Inflammatory macrophage treated with lipopolysaccharide for 1 hour (primary cell): ENCODE measurements around the gene DAPK2.
"Not testable (repeated sequence)": the region's sequence is repeated elsewhere in the genome, so short reads cannot be mapped to it uniquely, and the experiment has no call there.

Experiments
- DNase-seq, 2 donors: peaks; one replicate each; pipeline ENCODE4 v3.0.0-alpha.2; 2020 to 2022

DAPK2 gene

GRCh38 chr15:64046421-64047153, at the start of gene DAPK2:
Gene DAPK2 (minus strand): TSS chr15:64046485. CDS start chr15:64040261, 6,224 bp downstream.
- DNase-seq: peak; percentile 50 to 67

DNA sequence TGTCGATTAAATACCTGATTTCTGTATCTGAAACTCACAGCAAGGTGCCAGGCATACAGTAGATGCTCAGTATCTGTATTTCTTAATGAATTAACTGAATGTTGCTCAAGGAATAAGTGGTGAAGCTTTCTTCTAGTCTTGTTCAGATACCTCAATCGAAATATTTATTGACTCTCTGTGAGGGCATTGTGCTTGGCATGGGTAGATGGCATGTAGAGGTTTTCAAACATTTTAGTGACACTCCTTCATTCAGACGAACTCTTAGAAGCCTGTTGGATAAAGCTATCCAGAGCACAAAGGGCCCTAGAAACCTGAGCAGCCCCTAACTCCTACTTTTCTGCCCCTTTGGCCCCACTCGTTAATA, 49.1 kb upstream of the DAPK2 start:
- DNase-seq: no peak

DNA sequence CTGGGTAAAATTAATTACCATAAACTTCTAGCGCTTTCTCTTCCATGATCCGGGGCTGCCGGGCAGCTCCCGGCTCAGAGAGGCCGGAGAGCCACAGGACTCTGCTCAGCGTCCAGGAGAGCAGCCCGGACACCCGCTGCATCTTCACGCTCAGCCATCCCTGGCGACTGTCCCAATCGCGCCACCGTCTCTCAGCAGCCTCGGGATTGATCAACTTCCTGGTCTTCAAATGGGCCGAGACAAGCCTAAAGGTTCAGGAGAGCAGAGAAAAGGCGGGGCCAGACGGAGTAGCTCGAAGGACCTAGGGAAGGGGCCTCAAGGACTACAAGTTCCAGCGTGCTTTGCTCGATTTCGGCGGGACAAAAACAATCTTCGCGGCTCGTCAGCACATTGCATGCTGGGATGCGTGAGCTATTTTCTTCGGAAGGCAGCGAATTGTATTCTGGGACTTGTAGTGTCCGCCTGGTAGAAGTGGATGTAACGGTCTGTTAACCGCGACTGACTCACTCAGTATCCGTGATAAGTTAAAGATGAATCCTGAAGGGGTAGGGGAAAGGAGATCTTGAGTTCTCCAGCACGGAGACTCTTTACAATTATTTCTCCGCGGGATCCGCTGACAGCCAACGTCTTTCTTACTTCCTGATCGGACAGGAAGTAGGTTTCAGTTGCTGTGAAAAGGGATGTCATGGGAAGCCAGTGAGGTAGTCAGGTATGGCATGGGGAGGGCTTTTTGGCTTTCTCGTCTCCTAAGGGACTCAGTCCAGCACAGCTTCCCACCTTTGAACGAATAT, 47.5 kb upstream of the DAPK2 start, which contains the start of gene CIAO2A:
Gene CIAO2A (minus strand): TSS at position 212 of the 791 bp plus-strand sequence. CDS start 70 bp downstream, at position 142.
- DNase-seq: peak; percentile 99 to 100

DNA sequence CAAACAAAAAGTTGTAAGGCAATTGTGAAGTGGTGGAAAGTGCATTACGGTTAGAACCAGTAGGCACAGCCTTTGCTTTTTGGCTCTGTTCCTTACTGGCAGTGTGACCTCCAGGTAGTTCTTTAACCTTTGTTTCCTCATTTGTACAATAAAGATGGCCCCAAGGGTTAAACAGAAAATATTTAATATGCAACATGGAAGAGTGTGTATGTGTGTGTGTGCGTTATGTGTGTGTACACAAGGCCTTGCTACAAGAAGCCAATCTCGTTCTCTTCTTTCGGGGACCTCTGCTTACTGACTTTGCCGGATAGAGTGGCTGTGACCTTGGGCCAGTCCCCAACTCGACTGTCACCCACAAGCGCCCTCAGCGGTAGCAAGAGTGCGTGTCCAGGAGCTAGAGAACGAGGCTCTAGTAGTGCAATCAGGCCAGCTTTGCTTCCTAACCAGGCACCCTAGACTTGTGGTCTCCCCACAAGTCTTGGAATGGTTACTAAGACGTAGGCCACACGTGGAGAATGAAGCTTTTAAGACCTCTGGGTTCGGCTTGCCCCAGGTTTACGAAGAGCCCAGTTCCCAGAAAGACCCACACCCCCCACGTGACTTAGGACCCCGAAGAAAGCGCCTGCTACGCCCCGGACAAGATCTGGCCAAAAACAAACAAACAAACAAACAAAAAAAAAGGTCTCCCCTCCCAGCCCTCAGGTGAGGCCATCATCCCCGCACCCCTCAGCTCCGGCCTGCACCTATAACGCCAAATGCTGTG, 46.8 kb upstream of the DAPK2 start:
- peak in 1 of 2 donors; percentile 63 for DNase-seq

DNA sequence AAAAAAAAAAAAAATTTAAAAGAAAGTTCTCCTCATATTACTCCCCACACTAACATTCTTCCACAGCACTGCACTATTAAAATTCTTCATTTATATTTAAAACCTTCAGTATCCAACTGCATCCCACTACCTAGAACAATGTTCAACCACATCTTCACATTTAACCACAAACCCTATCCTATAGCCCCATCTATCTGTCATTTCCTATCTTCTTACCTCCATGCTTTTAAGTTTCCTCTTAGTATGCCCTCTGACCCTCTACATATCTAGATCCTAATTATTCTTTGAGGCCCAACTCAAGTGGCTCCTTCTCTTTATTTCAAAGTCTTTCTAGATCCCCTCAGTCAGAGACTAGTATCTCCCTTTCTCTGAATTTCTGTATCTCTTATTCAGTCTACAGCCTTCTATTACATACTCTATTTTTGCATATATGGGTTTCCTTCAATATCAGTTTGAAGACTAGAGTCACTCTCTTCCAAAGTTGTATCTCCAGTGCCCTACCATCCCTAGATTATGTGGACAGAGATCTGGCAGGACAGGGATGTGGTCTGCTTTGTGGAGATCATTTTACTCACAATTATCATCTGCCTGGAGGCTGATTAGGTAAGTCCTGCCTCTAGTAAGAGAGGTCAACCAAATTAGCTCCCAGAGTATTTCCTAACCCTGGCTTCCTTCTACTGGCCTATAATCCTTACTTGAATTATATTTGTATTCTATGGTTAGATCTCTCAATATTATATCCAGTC, 46.0 kb upstream of the DAPK2 start:
- no peak for DNase-seq

- DNase-seq: peak; percentile 72 to 76
Measured at GRCh38 chr15:64090527-64090926, 44.2 kb upstream of the DAPK2 start.

DNA sequence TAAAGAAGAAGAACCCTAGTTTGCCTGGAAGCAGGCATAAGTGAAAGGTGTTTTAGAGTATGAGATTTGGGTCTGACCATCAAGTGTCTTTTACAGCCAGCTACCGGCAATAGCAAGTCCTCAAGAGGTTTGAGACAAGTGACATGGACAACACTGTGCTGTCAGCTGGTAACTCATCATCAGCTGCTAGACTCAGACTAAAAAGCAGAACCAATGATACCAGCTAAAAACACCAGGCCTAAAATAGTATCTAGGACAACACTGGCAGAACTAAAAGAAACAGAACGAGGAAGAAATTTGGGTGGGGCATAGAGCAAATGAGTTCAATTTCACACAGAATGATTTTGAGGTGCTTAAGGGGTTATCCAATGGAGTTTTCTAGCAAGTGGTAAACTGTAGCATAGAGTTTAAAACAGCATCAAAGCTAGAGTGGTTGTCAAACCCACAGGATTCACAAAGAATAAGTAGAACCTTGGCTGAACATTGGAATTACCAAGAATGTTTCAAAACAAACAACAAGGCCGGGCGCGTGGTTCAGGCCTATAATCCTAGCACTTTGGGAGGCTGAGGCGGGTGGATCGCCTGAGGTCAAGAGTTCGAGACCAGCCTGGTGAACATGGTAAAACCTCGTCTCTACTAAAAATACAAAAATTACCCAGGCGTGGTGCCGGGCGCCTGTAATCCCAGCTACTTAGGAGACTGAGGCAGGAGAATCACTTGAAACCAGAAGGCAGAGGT, 43.4 kb upstream of the DAPK2 start:
- DNase-seq: peak; percentile 80 to 93

DNA sequence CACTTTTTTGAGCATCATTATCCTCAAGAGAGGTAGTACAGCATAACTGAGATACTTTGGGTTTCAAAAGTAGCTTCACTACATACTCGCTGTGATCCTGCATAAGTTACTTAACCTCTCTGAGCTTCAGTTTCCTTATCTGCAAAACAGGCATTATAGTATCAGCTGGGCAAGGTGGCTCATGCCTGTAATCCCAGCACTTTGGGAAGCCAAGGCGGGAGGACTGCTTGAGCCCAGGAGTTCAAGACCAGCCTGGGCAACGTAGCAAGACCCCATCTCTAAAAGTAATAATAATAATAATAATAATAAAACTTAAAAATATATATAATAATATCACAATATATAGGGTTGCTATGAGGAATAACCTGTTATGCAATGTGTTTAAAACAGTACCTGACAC, 36.5 kb upstream of the DAPK2 start:
- DNase-seq: no peak

- DNase-seq: not testable (repeated sequence)
Measured at GRCh38 chr15:64073496-64073895, 27.2 kb upstream of the DAPK2 start.

GRCh38 chr15:64072812-64073211, 26.5 kb upstream of the DAPK2 start:
- no peak for DNase-seq

DNA sequence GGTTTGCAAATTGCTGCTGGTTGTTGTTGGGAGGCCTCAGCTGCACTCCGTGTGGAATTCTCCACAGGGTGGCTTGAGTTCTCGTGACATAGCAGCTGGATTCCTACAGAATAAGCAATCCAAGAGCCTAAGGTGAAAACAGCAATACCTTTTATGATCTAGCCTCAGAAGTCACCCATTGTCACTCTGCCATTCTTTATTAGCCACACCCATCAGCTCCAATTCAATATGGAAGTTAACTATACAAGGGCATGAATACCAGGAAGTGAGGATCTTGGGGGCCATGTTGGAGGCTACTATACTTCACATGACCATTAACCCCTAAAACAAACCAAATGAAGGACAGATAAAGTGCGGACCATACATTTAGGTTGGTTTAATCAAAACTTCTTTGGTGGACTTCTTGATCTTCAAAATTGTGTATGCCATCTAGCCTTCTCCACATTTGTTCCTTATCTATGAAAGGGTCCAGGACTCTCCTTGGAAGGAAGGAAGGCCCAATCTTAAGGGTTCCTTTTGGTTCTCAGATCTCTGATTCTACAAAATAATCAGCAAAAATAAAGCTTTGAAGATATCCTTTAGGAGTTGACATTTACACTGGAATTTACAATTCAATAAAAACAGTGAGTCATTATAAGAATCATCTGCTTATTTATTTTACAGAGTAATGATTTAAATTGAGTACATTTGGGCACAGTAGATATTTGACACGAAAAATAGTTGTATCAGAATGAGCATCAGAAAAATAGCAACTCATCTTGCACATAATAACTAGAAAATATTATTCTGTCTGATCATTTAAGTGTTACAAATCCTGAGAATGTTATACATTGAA, 25.9 kb upstream of the DAPK2 start:
- DNase-seq: no peak

GRCh38 chr15:64070965-64071851, 24.9 kb upstream of the DAPK2 start:
- DNase-seq: peak; percentile 78 to 90

DNA sequence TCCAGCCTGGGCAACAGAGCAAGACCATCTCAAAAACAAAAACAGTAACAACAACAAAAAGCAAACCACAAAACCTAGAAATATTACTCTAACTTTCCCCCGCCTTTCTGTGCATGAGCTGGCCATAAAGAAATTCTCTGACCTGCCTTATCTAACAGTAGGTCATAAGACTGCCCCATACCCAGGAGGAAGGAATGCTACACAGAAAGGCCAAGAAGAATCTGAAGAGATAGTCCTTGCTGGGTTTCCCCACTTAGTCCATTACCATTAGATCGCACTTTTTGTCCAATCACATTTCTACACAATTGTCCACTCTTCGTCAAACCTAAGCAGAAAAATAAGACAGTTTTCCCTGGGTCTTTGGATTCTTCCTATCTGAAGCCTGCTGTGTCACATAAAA, 23.8 kb upstream of the DAPK2 start:
- no peak for DNase-seq

DNA sequence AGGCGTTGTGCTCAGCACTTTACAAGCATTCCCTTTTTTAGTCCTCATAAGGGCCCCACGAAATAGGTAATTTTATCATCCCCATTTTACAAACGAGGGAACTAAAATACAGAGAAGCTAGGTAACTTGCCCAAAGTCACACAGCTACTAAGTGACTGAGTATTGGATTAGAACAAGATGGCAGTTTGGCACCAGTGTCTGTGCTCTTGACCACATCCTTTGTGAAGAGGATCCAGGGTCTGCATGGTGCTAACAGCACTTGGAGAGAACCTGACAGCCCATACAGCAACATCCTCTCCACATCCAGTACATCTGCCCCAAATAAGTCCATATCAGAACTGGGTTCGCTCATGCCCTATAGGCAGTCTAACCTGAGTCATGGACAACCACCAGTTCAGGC, 21.8 kb upstream of the DAPK2 start:
- no peak for DNase-seq

DNA sequence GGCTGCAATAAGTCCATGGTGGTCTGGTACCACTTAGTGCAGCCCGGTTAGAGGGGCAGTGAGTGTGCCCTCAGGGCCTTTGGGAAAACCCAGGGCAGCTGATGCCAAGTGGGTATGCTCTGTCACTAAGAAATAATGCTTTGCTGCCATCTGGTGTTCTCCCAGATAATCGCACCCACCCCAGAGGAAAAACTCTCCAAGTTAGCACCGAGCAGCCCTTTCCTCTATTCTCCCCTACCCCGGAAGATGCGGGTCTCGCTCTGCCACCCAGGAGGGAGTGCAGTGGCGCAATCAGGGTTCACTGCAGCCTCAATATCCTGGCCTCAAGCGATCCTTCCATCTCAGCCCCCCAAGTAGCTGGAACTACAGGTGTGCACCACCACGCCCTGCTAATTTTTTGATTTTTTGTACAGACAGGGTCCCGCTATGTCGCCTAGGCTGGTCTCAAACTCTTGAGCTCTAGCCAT, 21.3 kb upstream of the DAPK2 start:
- DNase-seq: peak; percentile 49 to 95

- no peak for DNase-seq
Measured at GRCh38 chr15:64066451-64066850, 20.2 kb upstream of the DAPK2 start.

DNA sequence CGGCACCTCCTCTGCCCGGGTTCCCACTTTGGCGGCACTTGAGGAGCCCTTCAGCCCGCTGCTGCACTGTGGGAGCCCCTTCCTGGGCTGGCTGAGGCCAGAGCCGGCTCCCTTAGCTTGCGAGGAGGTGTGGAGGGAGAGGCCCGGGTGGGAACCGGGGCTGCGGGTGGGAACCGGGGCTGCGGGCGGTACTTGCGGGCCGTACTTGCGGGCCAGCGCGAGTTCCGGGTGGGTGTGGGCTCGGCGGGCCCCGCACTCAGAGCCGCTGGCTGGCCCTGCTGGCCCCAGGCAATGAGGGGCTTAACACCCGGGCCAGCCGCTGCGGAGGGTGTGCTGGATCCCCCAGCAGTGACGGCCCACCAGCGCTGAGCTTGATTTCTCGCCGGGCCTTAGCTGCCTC, 14.4 kb upstream of the DAPK2 start:
- no peak for DNase-seq

- DNase-seq: peak in 1 of 2 donors; percentile 8
Measured at GRCh38 chr15:64059104-64059503, 12.8 kb upstream of the DAPK2 start.

- DNase-seq: no peak
Measured at GRCh38 chr15:64058279-64058678, 12.0 kb upstream of the DAPK2 start.

- not testable (repeated sequence) for DNase-seq
Measured at GRCh38 chr15:64053674-64054073, 7.4 kb upstream of the DAPK2 start.
